Gastrocnemius medialis (tissue), 4 donors: Measurements from ENCODE around the gene HES7.

Source experiments
- CTCF ChIP-seq, 5 experiments: fragments of 450-650 bp in 3 of 5; fragments of 200-600 bp in 2 of 5; sonication (generic) in 2 of 5; IDR thresholded peaks in 4 of 5; conservative IDR thresholded peaks in 1 of 5; 1 replicate in 4 of 5; 2 replicates in 1 of 5; pipeline ENCODE4 v1.5.1; 2016 to 2019; ENCODE audit warnings: antibody characterized with exemption in 5 of 5, mild to moderate bottlenecking in 3 of 5, moderate library complexity in 3 of 5
- POLR2A ChIP-seq, 2 donors: fragments of 450-650 bp; IDR thresholded peaks; one replicate each; pipeline ENCODE4 v1.6.1; 2017; ENCODE audit warnings: antibody characterized with exemption in 2 of 2, mild to moderate bottlenecking in 2 of 2, moderate library complexity in 2 of 2

GRCh38 chr17:8122924-8123694 lies 797 bp downstream of the HES7 start:
- no peak for TF ChIP-seq POLR2A (IDR thresholded peaks at IDR 0.05)
- no peak for TF ChIP-seq CTCF (IDR thresholded peaks at IDR 0.05 in 4 of 5, conservative IDR thresholded peaks at IDR 0.05 in 1 of 5)
